ENCODE results near the gene GNA14. TPM values are rescaled to one million over a fixed set of nuclear protein-coding genes. Genes with fewer than 3 reads are reported as not detected.

Gene GNA14
- total and polyA plus RNA-seq, 5 donors = 2.5 to 5.2 (median 4.3) TPM

GRCh38 chr9:77488439-77489126 is 159.5 kb downstream of the GNA14 start:
- intact Hi-C loops (cut with DNase I) = no loop called here
- ATAC-seq = no peak
- Histone ChIP-seq H3K4me3 (ENCODE audit: low read length) (no peak overlapping the region), H3K27me3 (ENCODE audit: control insufficient read depth, insufficient read depth) (no peaks in the 10 kb centered on the region), H3K9me3 (ENCODE audit: control insufficient read depth, low read length) (no peaks in the 10 kb centered on the region), H3K27ac (ENCODE audit: low read length) (no peak overlapping the region), H3K4me1 (ENCODE audit: control insufficient read depth, insufficient read depth, low read length) (no peaks in the 10 kb centered on the region)
- 72% methylated on average over 1 of the region's 1 CpG for WGBS
- DNase-seq = no peak

DNA sequence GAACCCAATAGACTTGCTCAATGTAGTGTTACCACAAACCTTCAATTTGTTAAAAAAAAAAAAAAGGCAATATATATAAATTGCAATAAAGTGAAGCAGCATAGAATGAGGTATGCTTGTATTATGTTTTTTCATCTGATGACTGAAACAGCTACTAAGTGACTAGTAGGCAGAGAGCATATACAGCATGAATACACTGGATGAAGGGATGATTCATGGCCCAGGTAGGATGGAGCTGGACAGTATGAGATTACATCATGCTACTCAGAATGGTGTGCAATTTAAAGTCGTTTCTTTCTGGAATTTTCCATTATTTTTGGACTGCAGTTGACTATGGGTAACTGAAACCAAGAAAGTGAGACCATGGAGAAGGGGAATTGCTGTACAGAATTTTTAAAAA is 161.2 kb downstream of the GNA14 start:
- ATAC-seq (no peak), DNase-seq (no peak)
- intact Hi-C loops (cut with DNase I) = no loop called here
- Histone ChIP-seq H3K27me3 (ENCODE audit: control insufficient read depth, insufficient read depth) (no peaks in the 10 kb centered on the region), H3K4me1 (ENCODE audit: control insufficient read depth, insufficient read depth, low read length) (no peaks in the 10 kb centered on the region), H3K27ac (ENCODE audit: low read length) (no peak overlapping the region), H3K4me3 (ENCODE audit: low read length) (no peak overlapping the region), H3K9me3 (ENCODE audit: control insufficient read depth, low read length) (no peaks in the 10 kb centered on the region)
- WGBS = 45% methylated on average over 1 of the region's 1 CpG

DNA sequence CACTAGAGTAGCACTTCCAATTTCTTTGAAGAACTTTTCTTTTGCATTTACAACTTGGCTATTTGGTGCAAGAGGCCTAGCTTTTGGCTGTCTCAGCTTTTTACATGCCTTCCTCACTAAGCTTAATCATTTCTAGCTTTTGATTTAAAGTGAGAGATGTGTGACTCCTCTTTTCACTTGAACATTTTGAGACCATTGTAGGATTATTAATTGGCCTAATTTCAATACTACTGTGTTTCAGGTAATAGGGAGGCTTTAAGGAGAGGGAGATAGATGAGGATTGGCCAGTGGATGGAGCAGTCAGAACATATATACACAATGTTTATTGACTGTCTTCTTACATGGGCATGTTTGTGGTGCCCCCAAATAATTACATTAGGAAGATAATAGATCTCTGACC is 161.7 kb downstream of the GNA14 start:
- ATAC-seq = no peak
- intact Hi-C loops (cut with DNase I) = no loop called here
- no peaks in the 10 kb centered on the region for H3K4me1 ChIP-seq (ENCODE audit: control insufficient read depth, insufficient read depth, low read length)
- H3K27me3 ChIP-seq (ENCODE audit: control insufficient read depth, insufficient read depth) = no peaks in the 10 kb centered on the region
- H3K9me3 ChIP-seq (ENCODE audit: control insufficient read depth, low read length) = no peaks in the 10 kb centered on the region
- H3K4me3 ChIP-seq (ENCODE audit: low read length) = no peak overlapping the region
- no peak for DNase-seq
- no peak overlapping the region for H3K27ac ChIP-seq (ENCODE audit: low read length)

DNA sequence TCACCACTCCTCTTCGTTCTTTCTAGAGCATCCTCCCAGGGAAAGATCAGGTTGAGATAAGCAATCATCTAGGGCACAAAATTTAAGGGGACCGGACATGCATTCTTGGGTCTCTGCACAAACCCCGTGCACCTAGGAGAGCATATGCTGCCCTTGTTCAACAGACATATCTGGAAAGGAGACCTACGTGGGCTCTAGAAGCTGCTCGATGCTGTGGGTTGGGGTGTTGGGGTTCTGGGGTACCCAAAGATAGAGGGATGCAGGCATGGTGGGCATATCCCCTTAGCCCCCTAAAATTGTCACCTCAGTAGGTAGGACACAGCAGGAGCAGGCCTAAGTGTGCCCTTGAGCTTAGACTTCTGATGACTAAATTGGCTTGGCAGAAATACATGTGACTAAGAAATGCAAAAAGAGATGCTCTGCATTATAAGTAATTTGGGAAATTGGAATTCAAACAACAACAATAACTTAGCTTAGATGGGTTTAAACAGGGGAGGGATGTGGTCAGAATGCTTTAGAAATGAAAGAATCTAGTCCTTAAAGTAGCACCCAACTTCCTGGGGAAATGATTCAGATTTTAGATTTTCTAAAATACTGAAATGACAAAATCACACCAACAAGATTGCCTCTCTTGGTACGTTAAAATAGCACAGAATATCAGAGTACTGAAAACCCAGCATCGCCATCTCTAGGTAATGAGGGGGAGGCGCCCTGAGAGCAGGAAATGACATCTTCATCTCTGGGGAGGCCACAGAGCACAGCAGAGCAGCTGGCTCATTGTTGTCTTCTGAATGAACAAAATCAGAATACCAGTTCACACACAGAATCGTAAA is 172.3 kb downstream of the GNA14 start:
- Histone ChIP-seq H3K4me1 (ENCODE audit: control insufficient read depth, insufficient read depth, low read length) (no peaks in the 10 kb centered on the region), H3K4me3 (ENCODE audit: low read length) (no peak overlapping the region), H3K27me3 (ENCODE audit: control insufficient read depth, insufficient read depth) (no peaks in the 10 kb centered on the region), H3K9me3 (ENCODE audit: control insufficient read depth, low read length) (no peaks in the 10 kb centered on the region), H3K27ac (ENCODE audit: low read length) (no peak overlapping the region)
- WGBS = 66% methylated on average over 9 of the region's 9 CpGs
- DNase-seq (no peak), ATAC-seq (peak; percentile 54 to 76)
- intact Hi-C loops (cut with DNase I) = no loop called here

GRCh38 chr9:77474936-77475335 is 173.2 kb downstream of the GNA14 start:
- 95% methylated on average over 3 of the region's 3 CpGs for WGBS
- no peak for ATAC-seq
- Histone ChIP-seq H3K27me3 (ENCODE audit: control insufficient read depth, insufficient read depth) (no peaks in the 10 kb centered on the region), H3K4me1 (ENCODE audit: control insufficient read depth, insufficient read depth, low read length) (no peaks in the 10 kb centered on the region), H3K4me3 (ENCODE audit: low read length) (no peak overlapping the region), H3K27ac (ENCODE audit: low read length) (no peak overlapping the region), H3K9me3 (ENCODE audit: control insufficient read depth, low read length) (no peaks in the 10 kb centered on the region)
- no peak for DNase-seq
- intact Hi-C loops (cut with DNase I) = no loop called here

- Histone ChIP-seq H3K9me3 (ENCODE audit: control insufficient read depth, low read length) (no peaks in the 10 kb centered on the region), H3K27ac (ENCODE audit: low read length) (no peak overlapping the region), H3K4me3 (ENCODE audit: low read length) (no peak overlapping the region), H3K4me1 (ENCODE audit: control insufficient read depth, insufficient read depth, low read length) (no peaks in the 10 kb centered on the region), H3K27me3 (ENCODE audit: control insufficient read depth, insufficient read depth) (no peaks in the 10 kb centered on the region)
- 94% methylated on average over 3 of the region's 3 CpGs for WGBS
- ATAC-seq = no peak
- no peak for DNase-seq
- intact Hi-C loops (cut with DNase I) = no loop called here
Observed at GRCh38 chr9:77472646-77473045, 175.5 kb downstream of the GNA14 start.

DNA sequence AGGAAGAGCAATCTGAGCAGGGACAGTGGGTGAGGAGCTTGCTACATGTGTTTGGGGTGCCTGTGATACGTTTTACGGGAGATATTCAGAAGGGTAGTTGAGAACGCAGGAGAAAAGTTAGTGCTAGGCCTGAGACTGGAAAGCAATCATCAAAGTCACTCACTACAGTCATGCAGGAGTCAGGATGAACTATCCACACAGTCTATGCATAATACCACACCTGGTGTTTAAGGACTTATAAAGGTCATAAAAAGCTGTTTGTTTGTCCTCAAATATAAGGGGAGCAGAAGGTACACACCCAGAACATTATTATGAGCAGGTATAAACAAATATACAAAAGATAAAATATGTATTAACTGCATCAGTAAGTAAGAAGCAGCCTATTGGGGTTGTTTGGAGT is 176.6 kb downstream of the GNA14 start:
- no peak overlapping the region for H3K27ac ChIP-seq (ENCODE audit: low read length)
- DNase-seq (no peak), ATAC-seq (no peak)
- intact Hi-C loops (cut with DNase I) = no loop called here
- no peak overlapping the region for H3K4me3 ChIP-seq (ENCODE audit: low read length)
- H3K27me3 ChIP-seq (ENCODE audit: control insufficient read depth, insufficient read depth) = no peaks in the 10 kb centered on the region
- no peaks in the 10 kb centered on the region for H3K9me3 ChIP-seq (ENCODE audit: control insufficient read depth, low read length)
- H3K4me1 ChIP-seq (ENCODE audit: control insufficient read depth, insufficient read depth, low read length) = no peaks in the 10 kb centered on the region
- WGBS = 90% methylated on average over 3 of the region's 3 CpGs

DNA sequence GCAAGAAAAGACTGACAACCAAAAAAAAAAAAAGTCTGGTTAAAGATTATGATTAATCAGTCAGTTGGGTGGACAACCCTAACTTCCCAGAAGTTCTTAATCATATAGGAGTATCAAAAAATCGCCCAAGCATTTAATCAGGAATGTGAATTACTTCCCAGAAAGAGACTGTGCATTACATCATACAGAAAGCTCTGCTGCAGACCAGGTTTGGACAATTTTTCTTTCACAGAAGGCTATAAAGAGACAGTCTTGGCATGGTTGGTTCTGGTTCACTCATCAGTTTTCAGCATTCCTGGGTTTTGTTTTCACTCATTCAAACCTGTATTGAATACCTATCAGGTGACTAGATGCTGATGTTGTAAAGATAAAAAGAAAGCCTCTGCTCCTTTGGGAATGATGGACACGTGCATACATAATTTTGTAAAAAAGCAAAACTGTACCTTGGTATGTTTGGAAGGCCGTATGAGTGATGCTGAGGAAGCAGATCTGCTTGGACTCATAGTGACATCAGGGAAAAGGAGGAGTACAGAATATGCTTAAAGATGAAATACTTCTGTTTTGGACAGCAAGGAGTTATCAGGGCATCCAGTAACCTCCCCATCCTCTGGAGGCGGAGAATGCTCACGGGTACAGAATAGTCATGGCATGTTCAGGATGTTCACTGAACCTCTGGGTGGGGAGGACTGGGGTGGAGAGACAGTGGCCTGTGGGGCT is 178.4 kb downstream of the GNA14 start:
- no peaks in the 10 kb centered on the region for H3K27me3 ChIP-seq (ENCODE audit: control insufficient read depth, insufficient read depth)
- H3K4me1 ChIP-seq (ENCODE audit: control insufficient read depth, insufficient read depth, low read length) = no peaks in the 10 kb centered on the region
- H3K27ac ChIP-seq (ENCODE audit: low read length) = no peak overlapping the region
- no peak for DNase-seq
- no peak for ATAC-seq
- no peak overlapping the region for H3K4me3 ChIP-seq (ENCODE audit: low read length)
- H3K9me3 ChIP-seq (ENCODE audit: control insufficient read depth, low read length) = no peaks in the 10 kb centered on the region
- intact Hi-C loops (cut with DNase I) = no loop called here
- WGBS = 79% methylated on average over 5 of the region's 5 CpGs

DNA sequence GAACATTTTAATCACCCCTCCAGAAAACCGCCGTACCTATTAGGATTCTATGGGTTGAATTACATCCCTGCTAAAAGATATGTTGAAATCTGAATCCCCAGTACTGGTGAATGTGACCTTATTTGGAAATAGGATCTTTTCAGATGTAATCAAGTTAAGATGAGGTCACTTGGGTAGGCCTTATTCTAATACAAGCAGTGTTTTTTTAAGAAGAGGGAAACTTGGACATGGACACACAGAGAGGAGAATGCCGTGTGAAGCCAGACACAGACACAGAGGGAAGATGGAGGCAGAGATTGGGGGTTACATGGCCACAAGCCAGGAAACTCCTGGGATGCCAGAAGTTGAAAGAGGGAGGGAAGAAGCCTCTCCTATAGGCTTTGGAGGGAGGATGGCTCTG is 183.5 kb downstream of the GNA14 start:
- intact Hi-C loops (cut with DNase I) = no loop called here
- Histone ChIP-seq H3K27ac (ENCODE audit: low read length) (no peak overlapping the region), H3K27me3 (ENCODE audit: control insufficient read depth, insufficient read depth) (no peaks in the 10 kb centered on the region), H3K4me3 (ENCODE audit: low read length) (no peak overlapping the region), H3K9me3 (ENCODE audit: control insufficient read depth, low read length) (no peaks in the 10 kb centered on the region), H3K4me1 (ENCODE audit: control insufficient read depth, insufficient read depth, low read length) (no peaks in the 10 kb centered on the region)
- 81% methylated on average over 3 of the region's 3 CpGs for WGBS
- no peak for DNase-seq
- no peak for ATAC-seq

DNA sequence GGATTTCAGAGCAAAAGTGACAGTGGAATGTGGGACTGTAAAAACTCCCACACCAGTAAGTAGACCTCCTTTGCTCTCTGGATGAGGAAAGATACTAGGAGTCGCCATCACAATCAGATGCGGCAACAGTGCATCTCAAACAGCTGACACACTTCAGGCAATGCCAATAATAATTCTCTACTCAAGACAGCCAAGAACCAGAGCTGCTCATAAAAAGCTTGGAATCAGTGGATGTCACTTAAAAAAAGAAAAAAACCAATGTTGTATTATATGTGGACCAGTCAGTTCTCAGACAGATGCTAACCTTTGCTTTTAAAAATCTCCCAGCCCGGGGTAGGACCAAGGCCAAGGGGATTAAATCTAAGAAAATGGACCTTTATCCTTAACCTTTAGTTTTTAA is 185.0 kb downstream of the GNA14 start:
- intact Hi-C loops (cut with DNase I) = no loop called here
- DNase-seq (no peak), ATAC-seq (no peak)
- H3K27ac ChIP-seq (ENCODE audit: low read length) = no peak overlapping the region
- H3K4me3 ChIP-seq (ENCODE audit: low read length) = no peak overlapping the region
- WGBS = 59% methylated on average over 3 of the region's 3 CpGs
- no peaks in the 10 kb centered on the region for H3K4me1 ChIP-seq (ENCODE audit: control insufficient read depth, insufficient read depth, low read length)
- H3K9me3 ChIP-seq (ENCODE audit: control insufficient read depth, low read length) = no peaks in the 10 kb centered on the region
- H3K27me3 ChIP-seq (ENCODE audit: control insufficient read depth, insufficient read depth) = no peaks in the 10 kb centered on the region

- intact Hi-C loops (cut with DNase I) = no loop called here
Observed at GRCh38 chr9:77462066-77462465, 186.1 kb downstream of the GNA14 start.

More at GRCh38 chr9:77462066-77462465, 186.1 kb downstream of the GNA14 start:
- no peak overlapping the region for H3K27ac ChIP-seq (ENCODE audit: low read length)
- H3K27me3 ChIP-seq (ENCODE audit: control insufficient read depth, insufficient read depth) = no peaks in the 10 kb centered on the region
- H3K4me1 ChIP-seq (ENCODE audit: control insufficient read depth, insufficient read depth, low read length) = no peaks in the 10 kb centered on the region
- DNase-seq (no peak), ATAC-seq (no peak)
- no peak overlapping the region for H3K4me3 ChIP-seq (ENCODE audit: low read length)
- no peaks in the 10 kb centered on the region for H3K9me3 ChIP-seq (ENCODE audit: control insufficient read depth, low read length)
- WGBS = 85% methylated on average over 10 of the region's 10 CpGs
